A549 (cell line): ENCODE measurements around the gene MOB1B. TPM values are rescaled to one million over a fixed set of nuclear protein-coding genes. Genes with fewer than 3 reads are reported as not detected.

Experiments
- ATAC-seq, 2 experiments: fragments of 200-7000 bp in 1 of 2; fragments of >200 bp in 1 of 2; cut with Nextera tagmentation in 1 of 2; cut with Tn5 transposase in 1 of 2; 3 replicates each; pipeline versions ENCODE4 v1.8.0 to v1.9.1; 2018 to 2020; ENCODE audit warnings: mild to moderate bottlenecking in 1 of 2, moderate library complexity in 1 of 2
- CTCF ChIA-PET: fragments of 300-600 bp; sonication (Branson Sonifier 250); formaldehyde crosslinking; extraction: SDS; loops from one replicate; lab custom pipeline; 2021; ENCODE audit warnings: antibody characterized with exemption, inconsistent platforms; lab: Yijun Ruan, JAX
- POLR2A ChIA-PET: fragments of 350-600 bp; formaldehyde crosslinking; extraction: SDS; loops from one replicate; lab custom pipeline; 2021; ENCODE audit warnings: antibody characterized with exemption, inconsistent platforms; lab: Yijun Ruan, JAX
- DNase-seq, 2 experiments: peaks; one replicate each; pipeline versions ENCODE4 v3.0.0 to v3.0.0-alpha.2; 2011 to 2016; ENCODE audit warnings: low read depth in 1 of 2, low spot score in 1 of 2
- FAIRE-seq: peaks from 2 replicates; lab custom pipeline; 2011; peaks lifted over from hg19 to GRCh38; lab: Jason Lieb, UNC
- H3K27ac ChIP-seq, 2 experiments: fragments of >200 bp; sonication (Bioruptor Twin); formaldehyde crosslinking; 3 replicates each; pipeline ENCODE4 v1.5.1; 2016 to 2017
- H3K4me1 ChIP-seq: fragments of >200 bp; sonication (Bioruptor Twin); formaldehyde crosslinking; 3 replicates; pipeline ENCODE4 v1.6.1; 2016
- H3K4me2 ChIP-seq: fragments of >200 bp; sonication (Bioruptor Twin); formaldehyde crosslinking; 3 replicates; pipeline ENCODE4 v1.6.1; 2016
- H3K4me3 ChIP-seq: fragments of >200 bp; sonication (Bioruptor Twin); formaldehyde crosslinking; 3 replicates; pipeline ENCODE4 v1.5.1; 2016
- H3K9me3 ChIP-seq: fragments of >200 bp; sonication (Bioruptor Twin); formaldehyde crosslinking; 3 replicates; pipeline ENCODE4 v1.6.1; 2016
- BCL3 ChIP-seq: fragments of >200 bp; sonication (Bioruptor Twin); formaldehyde crosslinking; IDR thresholded peaks from 3 replicates; pipeline ENCODE4 v1.6.1; 2016
- BHLHE40 ChIP-seq: IDR thresholded peaks from 2 replicates; pipeline ENCODE4 v1.6.1; 2012; ENCODE audit warnings: low read depth, low read length, inconsistent platforms
- CBX8 ChIP-seq: fragments of 200-600 bp; sonication (generic); IDR thresholded peaks from 2 replicates; pipeline ENCODE4 v1.6.1; 2016
- CHD2 ChIP-seq: fragments of 150-350 bp; IDR thresholded peaks from 2 replicates; pipeline ENCODE4 v1.6.1; 2014; ENCODE audit warnings: low read length; ENCODE audit not compliant: partially characterized antibody
- CHD4 ChIP-seq: fragments of 200-600 bp; sonication (generic); IDR thresholded peaks from 2 replicates; pipeline ENCODE4 v1.6.1; 2016; ENCODE audit warnings: antibody characterized with exemption, mild to moderate bottlenecking, borderline replicate concordance
- EHF ChIP-seq: fragments of 250-450 bp; sonication (Bioruptor Pico); IDR thresholded peaks from 2 replicates; pipeline ENCODE4 v1.5.0; 2020; ENCODE audit warnings: mild to moderate bottlenecking
- ESRRA ChIP-seq: fragments of 150-350 bp; IDR thresholded peaks from 2 replicates; pipeline ENCODE4 v1.6.1; 2014; ENCODE audit warnings: mild to moderate bottlenecking, low read length, borderline replicate concordance
- FOSL2 ChIP-seq, 2 experiments: fragments of 450-650 bp in 1 of 2; fragments of >200 bp in 1 of 2; sonication (Bioruptor Twin) in 1 of 2; formaldehyde crosslinking; IDR thresholded peaks; 2 replicates each; pipeline versions ENCODE4 v1.5.0 to v1.6.1; 2016 to 2020; ENCODE audit warnings: mild to moderate bottlenecking in 1 of 2, moderate library complexity in 1 of 2
- FOXS1 ChIP-seq: fragments of 250-450 bp; sonication (Bioruptor Pico); IDR thresholded peaks from 2 replicates; pipeline ENCODE4 v1.5.0; 2020; ENCODE audit warnings: mild to moderate bottlenecking, moderate library complexity
- HDAC2 ChIP-seq: fragments of 200-600 bp; sonication (generic); IDR thresholded peaks from 2 replicates; pipeline ENCODE4 v1.6.1; 2016
- HOXB5 ChIP-seq: fragments of 250-450 bp; sonication (Bioruptor Pico); IDR thresholded peaks from 2 replicates; pipeline ENCODE4 v1.5.0; 2020; ENCODE audit warnings: mild to moderate bottlenecking, moderate library complexity
- JUN ChIP-seq, 2 experiments: fragments of >200 bp; sonication (Bioruptor Twin); formaldehyde crosslinking; IDR thresholded peaks; 2 replicates in 1 of 2; 3 replicates in 1 of 2; pipeline ENCODE4 v1.6.1; 2016 to 2017
- KDM1A ChIP-seq: fragments of 200-600 bp; sonication (generic); IDR thresholded peaks from 2 replicates; pipeline ENCODE4 v1.6.1; 2016; ENCODE audit warnings: low read depth, mild to moderate bottlenecking
- KDM5A ChIP-seq: fragments of 200-600 bp; sonication (generic); IDR thresholded peaks from 2 replicates; pipeline ENCODE4 v1.6.1; 2016; ENCODE audit warnings: antibody characterized with exemption, mild to moderate bottlenecking
- MYC ChIP-seq: IDR thresholded peaks from 2 replicates; pipeline ENCODE4 v1.6.1; 2012; ENCODE audit warnings: mild to moderate bottlenecking, inconsistent platforms, low read length, improper control_type of control experiment, borderline replicate concordance
- PBX3 ChIP-seq: IDR thresholded peaks from 2 replicates; pipeline ENCODE4 v1.6.1; 2012
- POLR2AphosphoS2 ChIP-seq: conservative IDR thresholded peaks from 2 replicates; pipeline ENCODE4 v1.6.1; 2012; ENCODE audit warnings: low read length, improper control_type of control experiment, inconsistent platforms
- RARB ChIP-seq: fragments of 250-450 bp; sonication (Bioruptor Pico); IDR thresholded peaks from 2 replicates; pipeline ENCODE4 v1.8.0; 2021; ENCODE audit warnings: mild to moderate bottlenecking, moderate library complexity
- REST ChIP-seq: fragments of 200-600 bp; sonication (generic); IDR thresholded peaks from 2 replicates; pipeline ENCODE4 v1.6.1; 2016; ENCODE audit warnings: antibody characterized with exemption, mild to moderate bottlenecking, moderate library complexity
- RFX5 ChIP-seq: fragments of 450-650 bp; IDR thresholded peaks from 2 replicates; pipeline ENCODE4 v1.7.1; 2014; ENCODE audit warnings: antibody characterized with exemption, mild to moderate bottlenecking, moderate library complexity
- SMC3 ChIP-seq: fragments of >200 bp; sonication (Bioruptor Twin); formaldehyde crosslinking; IDR thresholded peaks from 3 replicates; pipeline ENCODE4 v1.6.1; 2018; ENCODE audit warnings: inconsistent platforms
- ZC3H11A ChIP-seq: fragments of 450-650 bp; IDR thresholded peaks from 2 replicates; pipeline ENCODE4 v1.6.1; 2014; ENCODE audit warnings: antibody characterized with exemption, mild to moderate bottlenecking
- ZNF302 ChIP-seq: fragments of 250-450 bp; sonication (Bioruptor Pico); IDR thresholded peaks from 2 replicates; pipeline ENCODE4 v1.9.0; 2021; ENCODE audit warnings: inconsistent platforms, mild to moderate bottlenecking, moderate library complexity
- ZSCAN20 ChIP-seq: fragments of 250-450 bp; sonication (Bioruptor Pico); IDR thresholded peaks from 2 replicates; pipeline ENCODE4 v1.8.0; 2022; ENCODE audit warnings: mild to moderate bottlenecking, moderate library complexity
- polyA plus RNA-seq, 4 experiments: library from polyadenylated mRNA; depleted of rRNA in 3 of 4; stranded (reverse); fragments of >200 nt; fragmentation: RNase III in 1 of 4; extraction: RNeasy Plus Mini Kit Qiagen cat#74134 plus additional on column Dnase treatment in 1 of 4; gene quantifications; 2 replicates in 3 of 4; 3 replicates in 1 of 4; pipeline ENCODE4 v1.2.3, GENCODE V29; 2011 to 2017

Gene MOB1B
- polyA plus RNA-seq, 2 of the 4 experiments (the other 2 are of a cell fraction): 6.7 to 9.5 TPM

GRCh38 chr4:70980196-70980595, 78.0 kb downstream of the MOB1B start:
- TF ChIP-seq HOXB5 (CRISPR knock-in tag) (no peak), ZSCAN20 (CRISPR knock-in tag) (no peak), EHF (no peak), HDAC2 (no peak), RARB (CRISPR knock-in tag) (no peak), FOXS1 (CRISPR knock-in tag) (no peak), BCL3 (no peak), BHLHE40 (no peak), CHD2 (no peak), CBX8 (no peak), KDM1A (no peak)
- TF ChIP-seq, all 56 proteins: peak for 0

GRCh38 chr4:70984106-70984505, 81.9 kb downstream of the MOB1B start:
- DNase-seq (no peak), ATAC-seq (no peak), FAIRE-seq (no peak)
- Histone ChIP-seq H3K4me1 (no peaks in the 10 kb centered on the region), H3K9me3 (no peaks in the 10 kb centered on the region), H3K27ac (no peak overlapping the region), H3K4me3 (no peak overlapping the region), H3K4me2 (no peak overlapping the region)
- ChIA-PET CTCF (interaction anchor here (0.9 kb wide), 1 partner anchor 147 kb away, joined by 3 read pairs; no protein-coding TSS in a partner anchor), POLR2A (no interaction called here)
- TF ChIP-seq RFX5: no peak
- no peak for TF ChIP-seq ZNF302 (CRISPR knock-in tag)
- TF ChIP-seq POLR2AphosphoS2: no peak
- no peak for TF ChIP-seq BCL3
- no peak for TF ChIP-seq JUN (IDR thresholded peaks at IDR 0.05)
- no peak for TF ChIP-seq ESRRA
- no peak for TF ChIP-seq EHF
- no peak for TF ChIP-seq FOXS1 (CRISPR knock-in tag)
- TF ChIP-seq MYC: no peak
- TF ChIP-seq ZC3H11A: no peak
- TF ChIP-seq CHD4: no peak
- TF ChIP-seq PBX3: no peak
- TF ChIP-seq FOSL2 (IDR thresholded peaks at IDR 0.05): no peak
- TF ChIP-seq FOSL2 (CRISPR knock-in tag; IDR thresholded peaks at IDR 0.05): no peak
- no peak for TF ChIP-seq REST
- TF ChIP-seq RARB (CRISPR knock-in tag): no peak
- TF ChIP-seq SMC3: no peak
- TF ChIP-seq KDM5A: no peak
- TF ChIP-seq CHD2: no peak

More at GRCh38 chr4:70980196-70980595, 78.0 kb downstream of the MOB1B start:
- Histone ChIP-seq H3K9me3 (no peaks in the 10 kb centered on the region), H3K27ac (no peak overlapping the region), H3K4me3 (no peak overlapping the region), H3K4me1 (no peaks in the 10 kb centered on the region), H3K4me2 (no peak overlapping the region)
- ATAC-seq (no peak), DNase-seq (no peak), FAIRE-seq (no peak)
- POLR2A ChIA-PET: no interaction called here
- CTCF ChIA-PET: no interaction called here
